Activated CD4-positive, alpha-beta T cell treated with anti-CD3 and anti-CD28 coated beads, Interleukin-2, amount 10 ng/mL, durations not matched to agents 24 days and 14 days (primary cell): Measurements from ENCODE around the gene CD2. TPM values are rescaled to one million over a fixed set of nuclear protein-coding genes. Genes with fewer than 3 reads are reported as not detected.
"Not testable (repeated sequence)": the region's sequence is repeated elsewhere in the genome, so short reads cannot be mapped to it uniquely, and the experiment has no call there.

Source experiments
- DNase-seq: peaks from one replicate; pipeline ENCODE4 v3.0.0; 2022
- H3K27ac Mint-ChIP-seq: one replicate; pipeline ENCODE4 v1.8.0; 2022; ENCODE audit warnings: mild to moderate bottlenecking, mixed read lengths
- H3K27me3 Mint-ChIP-seq: one replicate; pipeline ENCODE4 v1.8.0; 2022; ENCODE audit warnings: mixed read lengths
- H3K36me3 Mint-ChIP-seq: one replicate; pipeline ENCODE4 v1.8.0; 2022; ENCODE audit warnings: low read depth, mild to moderate bottlenecking, mixed read lengths
- H3K4me1 Mint-ChIP-seq: one replicate; pipeline ENCODE4 v1.8.0; 2021; ENCODE audit warnings: mixed read lengths
- H3K4me3 Mint-ChIP-seq: one replicate; pipeline ENCODE4 v1.8.0; 2022; ENCODE audit warnings: mild to moderate bottlenecking, moderate library complexity, mixed read lengths
- H3K9me3 Mint-ChIP-seq: one replicate; pipeline ENCODE4 v1.8.0; 2021; ENCODE audit warnings: mixed read lengths
- intact Hi-C: fragments of 100-400 bp; cut with micrococcal nuclease; formaldehyde crosslinking; loops from one replicate; pipeline ENCODE4 v1.15.1; 2023
- total RNA-seq: library from RNA; stranded (reverse); gene quantifications from 2 replicates; pipeline ENCODE4 v1.2.3, GENCODE V29; 2022

CD2 gene
- total RNA-seq, 1 donor from 2014 or later: 501 TPM

DNA sequence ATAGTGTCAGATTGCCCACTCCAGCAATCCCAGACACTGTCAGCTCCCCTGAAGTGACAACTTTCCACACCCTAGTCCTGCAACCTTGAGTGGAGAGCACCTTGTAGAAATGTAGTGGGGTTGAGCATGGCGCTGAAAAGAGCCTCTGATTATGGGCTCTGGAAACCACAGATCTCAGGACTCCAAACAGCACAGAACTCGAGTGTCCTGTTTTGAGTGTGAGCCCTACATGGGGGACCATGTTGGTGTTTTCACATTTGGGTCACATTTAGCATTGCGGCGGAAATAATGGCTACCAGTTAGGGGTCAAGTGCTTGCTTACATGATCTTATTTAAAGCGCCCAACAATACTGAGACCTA, 4.2 kb downstream of the CD2 start:
- not testable (repeated sequence) for H3K27me3 Mint-ChIP-seq, H3K9me3 Mint-ChIP-seq
- Mint-ChIP-seq H3K27ac (peak overlapping the region; percentile 97), H3K36me3 (peaks cover 90% of the 10 kb centered on the region), H3K4me1 (peaks cover 42% of the 10 kb centered on the region), H3K4me3 (peak overlapping the region; percentile 98)
- intact Hi-C loops: loop anchor here (1.0 kb wide), 1 partner anchor 11 kb away; no protein-coding TSS in a partner anchor
- peak; percentile 79 for DNase-seq

DNA sequence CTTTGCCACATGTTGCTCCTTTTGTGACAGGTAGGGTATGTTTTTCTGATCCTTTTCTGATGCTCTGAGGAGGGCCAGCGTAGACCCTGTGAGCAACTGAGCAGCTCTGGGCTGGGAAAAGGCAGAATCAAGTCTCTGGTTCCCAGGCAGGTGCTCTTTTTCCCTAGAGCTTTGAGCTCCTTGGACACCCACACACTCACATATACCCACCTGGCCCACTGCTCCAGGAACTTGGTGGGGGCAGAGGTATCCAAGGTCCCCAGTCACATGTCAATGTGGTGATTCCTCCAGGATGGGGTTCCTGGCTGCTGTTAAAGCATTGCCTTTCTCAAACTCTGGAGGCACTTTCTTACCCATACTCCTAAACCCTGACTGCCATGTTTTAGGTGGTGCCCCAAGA, 5.4 kb downstream of the CD2 start:
- Mint-ChIP-seq H3K4me3 (peak overlapping the region; percentile 98), H3K27me3 (no peaks in the 10 kb centered on the region), H3K4me1 (peaks cover 45% of the 10 kb centered on the region)

GRCh38 chr1:116760487-116760886, 6.3 kb downstream of the CD2 start:
- H3K4me1 Mint-ChIP-seq: peaks cover 53% of the 10 kb centered on the region
- no peaks in the 10 kb centered on the region for H3K9me3 Mint-ChIP-seq
- peaks cover 97% of the 10 kb centered on the region for H3K36me3 Mint-ChIP-seq
- peak overlapping the region; percentile 98 for H3K4me3 Mint-ChIP-seq
- intact Hi-C loops: loop anchor here (5.0 kb wide), 1 partner anchor 188 kb away; the partner anchor contains the start of gene CD58
- DNase-seq: peak; percentile 61
- peak overlapping the region; percentile 99 for H3K27ac Mint-ChIP-seq
- no peaks in the 10 kb centered on the region for H3K27me3 Mint-ChIP-seq

More for the DNA sequence above, 5.4 kb downstream of the CD2 start:
- peak; percentile 67 for DNase-seq
- intact Hi-C loops: loop anchor here (5.0 kb wide), 1 partner anchor 187 kb away; the partner anchor contains the start of gene CD58
- H3K9me3 Mint-ChIP-seq: no peaks in the 10 kb centered on the region
- peaks cover 98% of the 10 kb centered on the region for H3K36me3 Mint-ChIP-seq
- H3K27ac Mint-ChIP-seq: peak overlapping the region; percentile 97

- Mint-ChIP-seq H3K4me1 (peaks cover 58% of the 10 kb centered on the region), H3K36me3 (peaks cover 97% of the 10 kb centered on the region), H3K9me3 (no peaks in the 10 kb centered on the region), H3K27ac (peak overlapping the region; percentile 99), H3K4me3 (peak overlapping the region; percentile 98), H3K27me3 (no peaks in the 10 kb centered on the region)
- DNase-seq: peak; percentile 58
- intact Hi-C loops: loop anchor here (5.0 kb wide), 1 partner anchor 189 kb away; the partner anchor contains the start of gene CD58
Observed at GRCh38 chr1:116760996-116761665, 6.9 kb downstream of the CD2 start.

DNA sequence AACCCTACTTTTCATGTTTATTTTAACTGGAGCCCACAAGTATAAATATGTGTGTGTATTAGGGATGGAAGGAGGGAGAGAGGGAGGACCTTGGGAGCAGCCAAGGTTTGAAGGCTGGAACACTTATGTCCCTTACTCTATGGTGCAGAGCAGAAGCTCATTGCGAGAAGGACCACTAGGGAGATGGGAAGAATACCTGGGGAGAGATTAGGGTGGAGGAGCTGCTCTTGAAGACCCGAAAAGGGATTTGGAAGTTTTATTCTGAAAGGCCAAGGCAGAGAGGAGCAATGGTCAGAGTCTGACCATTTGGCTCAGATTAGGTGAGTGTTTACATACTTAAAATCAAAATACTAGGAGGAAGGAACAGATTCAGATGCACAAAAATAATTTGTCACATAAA, 8.1 kb downstream of the CD2 start:
- intact Hi-C loops: loop anchor here (5.0 kb wide), 1 partner anchor 190 kb away; the partner anchor contains the start of gene CD58
- peak overlapping the region; percentile 98 for H3K4me3 Mint-ChIP-seq

DNA sequence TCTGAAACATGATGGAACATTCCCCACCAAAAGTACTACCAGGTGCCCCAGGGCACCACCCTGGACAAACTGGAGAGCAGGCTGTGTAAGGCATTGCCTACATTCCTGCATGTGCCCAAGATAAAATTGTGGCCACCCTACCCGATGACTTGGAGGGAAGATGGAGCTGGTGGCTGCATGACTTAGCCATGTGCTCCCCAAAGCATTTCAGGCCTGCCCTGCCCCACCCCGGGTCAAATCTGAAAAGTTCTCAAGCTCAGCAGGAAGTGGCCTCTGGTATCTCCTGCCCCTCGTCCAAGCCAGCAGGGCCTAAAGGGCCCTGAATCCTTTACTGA, 8.5 kb downstream of the CD2 start:
- Mint-ChIP-seq H3K27me3 (no peaks in the 10 kb centered on the region), H3K4me1 (peaks cover 73% of the 10 kb centered on the region), H3K9me3 (no peaks in the 10 kb centered on the region), H3K36me3 (peaks cover 96% of the 10 kb centered on the region), H3K27ac (peak overlapping the region; percentile 99), H3K4me3 (peak overlapping the region; percentile 98)
- DNase-seq: peak; percentile 80
- intact Hi-C loops: loop anchor here (1.0 to 5.0 kb wide), 6 partner anchors 8 to 298 kb away; partner anchors contain the start of genes CD2, CD58 and TTF2

More for the DNA sequence above, 8.1 kb downstream of the CD2 start:
- H3K27ac Mint-ChIP-seq: peak overlapping the region; percentile 99
- no peaks in the 10 kb centered on the region for H3K27me3 Mint-ChIP-seq
- no peaks in the 10 kb centered on the region for H3K9me3 Mint-ChIP-seq
- peaks cover 97% of the 10 kb centered on the region for H3K36me3 Mint-ChIP-seq
- H3K4me1 Mint-ChIP-seq: peaks cover 70% of the 10 kb centered on the region
- DNase-seq: peak; percentile 59

DNA sequence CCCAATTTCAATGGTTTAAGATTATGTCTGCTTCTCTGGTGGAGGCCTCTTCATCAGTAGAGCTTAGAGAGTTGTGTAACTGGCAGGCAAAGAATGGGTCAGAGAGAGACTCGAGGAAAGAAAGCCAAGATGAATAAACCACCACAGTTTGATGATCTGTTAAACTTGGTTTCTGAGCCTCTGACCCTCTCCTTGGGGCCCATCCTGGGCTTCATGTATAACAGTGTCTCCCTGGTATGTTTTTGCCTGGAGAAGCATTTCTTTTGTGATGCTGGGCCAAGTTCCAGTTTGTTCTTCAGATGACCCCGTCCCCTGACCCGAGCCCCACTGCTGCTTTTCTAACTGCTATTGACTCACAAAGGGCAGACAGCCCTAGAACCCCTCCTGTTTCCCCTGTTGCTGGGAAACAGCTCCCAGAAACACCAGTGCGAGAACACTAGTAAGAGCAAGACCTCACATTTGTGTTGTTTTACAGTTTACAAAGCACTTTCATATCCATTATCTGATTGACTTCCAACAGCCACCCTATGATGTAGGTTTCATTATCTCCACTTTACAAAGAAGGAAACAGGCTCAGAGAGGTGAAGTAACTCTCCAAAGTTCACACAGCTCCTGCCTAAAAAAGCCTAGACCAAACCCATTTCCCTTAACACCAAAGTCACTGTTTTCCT, 9.0 kb downstream of the CD2 start:
- peak overlapping the region; percentile 99 for H3K27ac Mint-ChIP-seq
- peak; percentile 92 for DNase-seq
- H3K27me3 Mint-ChIP-seq: no peaks in the 10 kb centered on the region
- intact Hi-C loops: loop anchor here (1.0 to 5.0 kb wide), 6 partner anchors 9 to 297 kb away; partner anchors contain the start of genes CD2, CD58 and TTF2
- peaks cover 78% of the 10 kb centered on the region for H3K4me1 Mint-ChIP-seq
- H3K36me3 Mint-ChIP-seq: peaks cover 96% of the 10 kb centered on the region
- no peaks in the 10 kb centered on the region for H3K9me3 Mint-ChIP-seq
- peak overlapping the region; percentile 98 for H3K4me3 Mint-ChIP-seq

DNA sequence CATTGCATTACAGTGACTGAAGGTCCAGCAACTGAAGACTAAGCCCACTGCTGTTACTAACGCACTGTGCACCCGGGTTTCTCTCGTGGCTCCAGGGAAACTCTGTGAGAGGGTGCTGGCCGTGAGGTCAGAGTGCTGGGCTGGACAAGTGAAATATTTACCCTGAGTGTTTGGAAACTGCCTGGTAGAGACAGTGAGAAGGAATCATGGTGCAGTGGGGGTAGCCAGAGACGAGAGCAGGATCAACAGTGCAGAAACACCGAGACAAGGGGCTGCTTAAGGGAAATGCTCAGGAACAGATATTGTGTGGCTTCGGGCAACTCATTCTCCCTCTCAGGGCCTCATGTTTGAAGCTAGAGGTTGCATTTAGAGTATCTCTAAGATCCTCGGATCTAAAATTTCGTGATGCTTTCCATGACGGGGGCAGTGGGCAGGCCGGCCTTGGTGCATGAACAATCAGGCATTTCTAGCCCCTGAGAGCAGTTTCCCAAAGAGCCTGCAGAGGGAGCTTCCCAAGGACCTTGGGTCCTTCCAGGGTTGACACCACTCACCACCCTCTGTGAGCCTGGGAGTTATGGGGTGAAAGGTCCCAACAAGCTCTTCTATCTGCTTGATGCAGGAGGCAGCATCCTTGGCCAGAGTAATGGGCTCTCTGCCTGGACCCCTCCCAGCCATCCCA, 9.7 kb downstream of the CD2 start:
- Mint-ChIP-seq H3K27me3 (no peaks in the 10 kb centered on the region), H3K36me3 (peaks cover 96% of the 10 kb centered on the region), H3K4me1 (peaks cover 85% of the 10 kb centered on the region), H3K4me3 (peak overlapping the region; percentile 98), H3K27ac (peak overlapping the region; percentile 99), H3K9me3 (no peaks in the 10 kb centered on the region)
- peak; percentile 86 for DNase-seq
- intact Hi-C loops: loop anchor here (1.0 to 5.0 kb wide), 10 partner anchors 8 to 296 kb away; partner anchors contain the start of genes CD2, CD58 and TTF2

- peak overlapping the region; percentile 98 for H3K4me3 Mint-ChIP-seq
- H3K9me3 Mint-ChIP-seq: no peaks in the 10 kb centered on the region
- H3K36me3 Mint-ChIP-seq: peaks cover 96% of the 10 kb centered on the region
- H3K27ac Mint-ChIP-seq: peak overlapping the region; percentile 99
- DNase-seq: peak; percentile 90
- H3K4me1 Mint-ChIP-seq: peaks cover 88% of the 10 kb centered on the region
- intact Hi-C loops: loop anchor here (1.0 to 5.0 kb wide), 5 partner anchors 52 to 222 kb away; partner anchors contain the start of gene CD58
- no peaks in the 10 kb centered on the region for H3K27me3 Mint-ChIP-seq
Observed at GRCh38 chr1:116764466-116764898, 10.3 kb downstream of the CD2 start.

DNA sequence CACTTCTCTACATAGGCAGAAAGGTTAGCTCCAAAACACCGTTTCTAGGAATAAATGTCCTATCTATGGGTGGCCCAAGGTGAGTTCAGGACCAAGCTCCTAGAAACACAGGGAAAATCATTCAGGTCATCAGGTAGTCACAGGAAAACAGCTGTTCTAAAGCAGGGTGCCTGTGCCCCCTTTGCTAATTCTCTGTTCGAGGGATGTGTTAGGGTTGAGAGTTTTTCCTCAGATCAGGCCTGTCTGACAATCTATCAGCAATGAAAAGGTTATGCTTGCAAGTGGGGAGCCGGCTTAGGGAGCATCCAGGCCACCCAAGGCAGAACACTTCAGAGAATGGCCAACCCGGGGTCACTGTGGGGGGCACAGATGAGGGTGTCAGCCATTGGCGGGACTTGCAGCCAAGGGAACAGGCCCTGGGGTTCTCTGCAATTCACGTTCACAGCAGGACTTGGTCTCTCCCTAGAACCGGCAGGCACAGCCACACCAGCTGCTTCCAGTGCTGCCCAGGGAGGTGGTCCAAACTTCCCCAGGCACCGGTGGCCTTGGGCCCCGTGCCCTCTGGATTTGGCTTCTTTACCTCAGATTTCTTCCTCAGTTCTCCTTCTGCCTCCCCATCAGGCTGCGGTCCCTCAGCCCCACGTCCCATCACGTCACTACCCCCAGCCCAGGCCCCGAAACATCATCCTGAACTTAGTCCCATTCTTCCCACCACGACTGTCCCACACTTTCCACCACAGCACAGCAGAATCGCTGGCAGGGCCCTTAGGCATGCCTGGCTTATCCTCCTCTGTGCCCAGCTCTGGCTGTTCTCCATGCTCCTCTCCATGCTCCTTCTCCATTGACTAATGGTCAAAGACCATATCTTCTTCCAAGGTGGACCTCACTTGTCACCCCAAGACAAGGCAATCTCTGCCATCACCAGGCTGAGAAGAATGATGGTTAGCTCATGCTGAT, 11.0 kb downstream of the CD2 start:
- intact Hi-C loops: loop anchor here (1.0 to 5.0 kb wide), 5 partner anchors 51 to 222 kb away; partner anchors contain the start of gene CD58
- H3K4me1 Mint-ChIP-seq: peaks cover 92% of the 10 kb centered on the region
- H3K36me3 Mint-ChIP-seq: peaks cover 96% of the 10 kb centered on the region
- no peaks in the 10 kb centered on the region for H3K9me3 Mint-ChIP-seq
- peak overlapping the region; percentile 98 for H3K4me3 Mint-ChIP-seq
- no peaks in the 10 kb centered on the region for H3K27me3 Mint-ChIP-seq
- DNase-seq: peak; percentile 67
- peak overlapping the region; percentile 99 for H3K27ac Mint-ChIP-seq

DNA sequence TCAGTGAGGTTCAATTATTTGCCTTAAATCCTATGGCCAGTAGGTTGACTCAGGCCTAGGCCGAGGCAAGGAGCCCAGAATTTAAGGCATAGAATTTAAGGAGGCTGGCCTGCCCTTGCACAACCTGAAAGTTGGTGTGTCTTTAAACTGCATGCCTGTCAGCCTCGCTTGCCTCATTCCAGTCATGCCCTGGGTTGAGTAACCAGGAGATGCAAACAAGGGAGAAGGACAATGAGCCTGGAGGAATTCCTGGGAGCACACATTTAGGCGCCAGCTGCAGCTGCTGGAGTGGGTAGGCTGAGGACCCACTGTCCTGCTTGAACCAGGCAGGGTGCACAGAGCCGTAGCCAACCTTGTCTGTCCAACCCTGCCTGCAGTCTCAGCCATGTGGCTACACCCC, 11.7 kb downstream of the CD2 start:
- intact Hi-C loops: loop anchor here (2.0 kb wide), 1 partner anchor 221 kb away; no protein-coding TSS in a partner anchor
- peak overlapping the region; percentile 99 for H3K27ac Mint-ChIP-seq
- H3K27me3 Mint-ChIP-seq: no peaks in the 10 kb centered on the region
- H3K4me1 Mint-ChIP-seq: peaks cover 94% of the 10 kb centered on the region
- H3K4me3 Mint-ChIP-seq: peak overlapping the region; percentile 98
- peak; percentile 69 for DNase-seq
- H3K36me3 Mint-ChIP-seq: peaks cover 94% of the 10 kb centered on the region
- H3K9me3 Mint-ChIP-seq: no peaks in the 10 kb centered on the region

- H3K4me3 Mint-ChIP-seq: peak overlapping the region; percentile 98
- no peaks in the 10 kb centered on the region for H3K9me3 Mint-ChIP-seq
- peak overlapping the region; percentile 99 for H3K27ac Mint-ChIP-seq
- H3K27me3 Mint-ChIP-seq: no peaks in the 10 kb centered on the region
- peaks cover 86% of the 10 kb centered on the region for H3K36me3 Mint-ChIP-seq
- peaks cover 94% of the 10 kb centered on the region for H3K4me1 Mint-ChIP-seq
- intact Hi-C loops: no loop called here
- DNase-seq: peak; percentile 84
Observed at GRCh38 chr1:116766616-116767469, 12.6 kb downstream of the CD2 start.
